Activated CD4-positive, alpha-beta T cell treated with anti-CD3 and anti-CD28 coated beads for 24 hours (primary cell): ENCODE results near the gene ISL2.

Source experiments
- DNase-seq, 2 donors: peaks; one replicate each; pipeline ENCODE4 v3.0.0-alpha.2; 2020; ENCODE audit warnings: low read depth in 2 of 2

The ISL2 gene

DNA sequence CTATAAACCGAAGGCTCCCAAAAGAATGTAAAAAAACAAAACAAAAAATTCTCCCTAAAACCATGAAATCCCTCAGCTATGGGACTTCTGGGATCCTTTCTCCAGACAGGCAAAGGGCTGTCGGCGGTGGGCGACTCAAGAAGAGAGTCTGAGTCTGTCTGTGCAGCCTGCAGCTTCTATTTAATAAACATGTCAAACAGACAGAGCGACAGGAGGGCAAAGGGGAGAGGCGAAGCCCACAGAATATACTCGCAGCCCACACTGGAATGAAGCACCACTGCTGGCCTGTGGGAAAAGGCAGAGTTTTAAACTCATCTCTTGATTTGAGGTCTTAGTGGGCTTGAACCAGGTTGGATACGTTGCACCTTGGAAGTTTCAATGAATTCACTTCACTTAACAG is 40.2 kb downstream of the ISL2 start:
- no peak for DNase-seq

DNA sequence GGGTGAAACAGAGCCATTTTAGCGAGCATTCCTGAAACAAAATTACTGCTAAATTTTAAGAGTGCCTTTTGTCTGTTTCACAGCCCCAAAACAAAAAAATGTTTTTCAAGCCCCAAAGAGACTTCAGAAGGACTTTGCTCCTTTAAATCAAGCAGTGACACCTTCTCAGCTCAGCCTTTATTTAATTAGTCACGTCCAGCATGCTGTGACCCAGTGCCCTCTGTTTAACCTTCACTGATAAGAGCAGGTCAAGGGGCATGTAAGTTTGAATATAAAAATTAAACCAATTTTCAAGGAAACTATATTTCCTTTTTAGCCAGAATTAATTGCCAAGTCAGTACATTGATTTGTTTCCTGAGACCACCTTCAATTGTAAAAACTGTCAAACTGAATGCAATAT is 40.6 kb downstream of the ISL2 start:
- no peak for DNase-seq

DNA sequence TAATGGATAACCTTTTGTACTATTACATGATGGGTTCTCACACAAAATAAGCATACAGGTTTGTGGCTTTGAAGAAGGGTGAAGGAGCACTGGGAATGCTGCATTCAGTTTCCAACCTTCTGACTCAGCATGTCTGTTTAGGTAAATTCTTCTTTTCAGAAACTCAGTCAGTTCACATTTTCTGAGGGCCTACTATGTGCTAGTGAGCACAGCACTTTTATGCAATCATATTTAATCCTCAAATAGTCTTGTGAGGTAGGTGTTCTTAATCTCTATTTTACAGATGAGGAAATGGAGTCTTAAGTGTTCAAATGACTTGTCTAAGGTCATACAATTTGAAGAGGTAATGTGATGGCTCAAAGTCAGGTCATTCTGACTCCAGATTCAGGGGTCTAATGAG is 41.2 kb downstream of the ISL2 start:
- no peak for DNase-seq

DNA sequence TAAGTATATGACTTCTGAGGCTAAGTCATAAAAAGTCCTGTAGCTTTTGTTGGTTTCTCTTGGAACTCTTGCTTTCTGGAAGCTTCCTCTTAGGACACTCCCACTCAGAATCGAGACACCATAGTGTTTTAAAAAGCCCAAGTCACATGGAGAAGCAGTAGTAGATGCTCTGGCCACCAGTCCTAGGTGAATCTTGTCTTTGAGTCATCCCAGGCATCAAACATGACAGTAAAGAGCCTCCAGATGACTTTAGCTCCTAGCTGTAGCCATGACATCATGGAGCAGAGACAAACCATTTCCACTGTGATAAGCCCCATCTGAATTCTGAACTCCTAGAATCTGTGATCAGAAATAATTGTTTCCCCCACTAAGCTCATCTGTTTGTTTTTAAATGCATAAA is 42.1 kb downstream of the ISL2 start:
- DNase-seq, result no peak

DNA sequence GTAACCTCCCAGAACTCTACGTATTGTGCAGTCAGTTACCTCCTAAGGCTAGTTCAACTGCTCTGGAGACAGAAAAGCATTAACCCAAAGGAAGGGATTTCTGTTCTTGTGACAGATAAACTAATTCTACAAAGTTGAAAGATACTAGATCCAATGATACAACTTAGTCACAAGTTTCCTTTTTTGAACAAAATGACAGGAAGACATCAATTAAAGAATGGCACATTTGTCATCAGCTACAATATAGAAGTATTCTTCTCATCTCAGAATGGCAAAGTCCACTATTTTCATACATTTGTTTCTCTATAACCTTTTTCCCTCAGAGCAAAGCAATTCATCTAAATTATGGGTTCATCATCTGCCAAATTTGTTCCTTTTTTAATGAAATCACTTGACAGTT is 43.7 kb downstream of the ISL2 start:
- no peak for DNase-seq

DNA sequence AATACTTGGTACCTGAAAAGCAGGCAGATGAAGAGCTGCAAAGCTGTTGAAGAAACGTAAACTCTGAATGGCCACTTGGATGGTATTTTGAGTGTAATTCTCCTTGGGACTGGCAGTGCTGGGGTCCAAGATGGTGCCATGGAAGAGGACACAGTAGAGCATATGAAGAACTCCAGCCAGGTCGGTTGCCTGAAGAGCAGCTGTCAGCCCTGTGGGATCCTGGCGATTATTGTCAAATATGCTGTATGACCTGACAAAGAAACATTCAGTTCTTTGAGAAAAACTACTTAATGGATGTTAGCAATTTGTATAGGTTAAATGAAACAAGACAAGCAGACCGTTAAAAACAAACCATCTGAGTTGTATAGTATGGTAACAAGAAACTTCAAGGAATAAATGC is 44.8 kb downstream of the ISL2 start:
- DNase-seq, result no peak

DNA sequence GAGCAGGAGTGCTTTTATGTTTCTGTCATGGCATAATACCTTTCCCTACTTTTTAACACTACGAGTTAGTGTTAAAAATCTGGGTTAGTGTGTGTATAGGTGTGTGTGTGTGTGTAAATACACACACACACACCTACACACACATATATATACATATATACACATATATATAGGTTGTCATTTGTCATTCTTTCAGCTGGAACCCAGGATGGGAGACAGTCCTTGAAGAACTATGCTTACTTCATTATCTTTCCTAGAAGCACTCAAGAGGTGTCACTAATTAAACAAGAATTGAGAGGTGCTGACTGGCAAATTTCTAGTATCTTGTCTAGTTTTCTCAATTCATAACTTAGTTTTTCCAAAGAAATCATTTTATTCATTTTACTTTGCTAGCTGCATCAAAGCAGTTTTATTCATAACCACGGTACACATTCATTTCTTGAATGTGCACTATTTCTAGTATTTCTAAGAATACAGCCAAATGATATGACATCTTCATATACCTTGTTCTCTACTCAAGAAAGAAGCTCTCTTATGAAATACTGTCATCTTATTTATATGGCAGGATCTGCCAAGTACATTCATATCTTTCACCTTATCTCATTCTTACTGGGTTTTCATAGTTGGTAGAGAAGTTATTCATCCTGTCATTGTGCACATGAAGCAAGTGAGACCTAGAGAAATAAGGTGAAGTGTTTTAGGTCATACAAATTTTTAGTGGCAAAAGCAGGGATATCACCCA is 46.6 kb downstream of the ISL2 start:
- DNase-seq, result no peak

DNA sequence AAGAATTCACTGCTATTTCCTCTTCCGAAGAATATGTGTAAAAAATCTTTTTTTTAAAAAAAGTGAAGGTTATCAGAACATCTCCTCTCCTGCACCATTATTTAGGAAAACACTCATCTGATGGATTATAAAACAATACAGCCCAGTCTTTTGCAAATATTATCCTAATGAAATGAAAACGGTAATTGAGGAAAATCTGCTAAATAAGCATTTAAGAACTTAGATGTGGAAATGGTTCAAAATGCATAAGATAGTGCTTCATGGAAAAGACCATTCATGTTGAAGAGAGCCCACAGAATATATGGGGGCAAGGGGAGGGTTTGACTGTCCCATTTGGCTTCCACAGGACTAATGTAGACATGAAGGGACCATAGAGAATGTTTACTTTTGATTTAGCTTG is 47.8 kb downstream of the ISL2 start:
- no peak for DNase-seq

DNA sequence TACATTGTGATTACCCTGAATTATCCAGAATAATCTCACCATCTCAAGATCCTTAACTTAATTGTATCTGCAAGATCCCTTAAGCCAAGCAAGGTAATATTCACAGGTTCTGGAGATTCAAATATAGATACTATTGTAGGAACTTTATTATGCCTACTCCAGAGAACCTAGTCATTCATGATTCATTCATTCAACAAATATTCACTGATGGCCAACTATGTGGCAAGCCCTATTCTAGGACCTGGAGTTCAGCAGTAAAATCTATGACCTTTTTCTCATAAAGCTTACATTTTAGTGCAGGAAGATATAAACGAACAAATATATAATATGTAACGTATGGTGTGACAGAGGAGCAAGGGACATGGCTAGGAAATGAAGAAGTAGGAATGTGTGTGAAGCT is 49.6 kb downstream of the ISL2 start:
- DNase-seq, result no peak

DNA sequence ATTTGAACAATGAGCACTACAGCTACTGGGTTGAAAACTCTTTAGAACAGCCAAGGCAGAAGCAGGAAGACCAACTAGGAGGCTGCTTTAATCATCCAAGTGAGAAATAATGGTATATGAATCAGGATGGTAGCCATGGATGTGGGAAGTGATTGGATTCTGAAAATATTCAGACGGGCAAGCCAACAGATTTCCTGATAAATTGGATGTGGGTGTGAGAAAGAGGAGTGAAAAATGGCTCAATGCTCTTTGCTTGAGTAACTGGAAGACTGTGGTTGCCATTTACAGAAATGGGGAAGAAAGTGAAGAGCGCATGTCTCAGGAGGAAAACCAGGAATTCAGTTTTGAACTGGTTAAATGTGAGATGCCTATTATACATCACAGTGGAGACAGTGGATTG is 50.4 kb downstream of the ISL2 start:
- no peak for DNase-seq

DNA sequence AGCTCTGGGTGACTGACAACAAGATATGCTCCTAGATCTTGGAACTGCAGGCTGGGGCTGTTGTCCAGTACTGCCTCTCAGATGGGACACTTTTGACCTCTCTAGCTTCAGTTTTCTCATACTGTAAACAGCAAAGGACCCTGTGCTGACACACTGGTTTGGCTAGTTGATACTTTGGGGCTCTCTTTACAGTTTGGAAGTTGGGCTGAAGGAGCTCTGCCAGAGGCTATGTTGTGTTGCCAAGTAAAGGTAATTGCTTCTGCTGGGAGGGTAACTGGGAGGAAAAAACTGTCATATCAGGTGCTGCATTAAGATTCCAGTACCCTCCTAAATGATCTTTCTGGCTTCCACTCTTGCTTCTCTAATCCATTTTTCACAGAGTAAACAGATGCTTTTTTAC is 54.0 kb downstream of the ISL2 start:
- no peak for DNase-seq

DNA sequence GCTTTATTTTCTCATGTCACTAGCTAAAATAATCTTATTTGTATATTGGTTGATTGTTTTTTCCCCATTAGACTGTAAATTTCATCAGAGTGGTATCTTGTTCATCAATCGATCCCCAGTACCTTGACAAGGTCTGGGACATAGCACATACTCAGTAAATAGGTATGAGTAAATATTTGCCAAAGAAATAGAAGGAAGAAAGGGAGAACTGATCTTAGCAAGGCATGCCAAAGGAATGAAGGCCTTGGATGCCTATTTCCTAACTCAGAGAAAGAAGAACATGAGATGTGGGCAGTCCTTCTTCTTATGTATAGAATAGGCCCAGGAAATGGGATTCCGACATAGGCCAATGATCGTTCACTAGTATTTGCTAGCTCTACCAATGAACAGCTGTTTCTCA is 54.7 kb downstream of the ISL2 start:
- DNase-seq, result no peak

DNA sequence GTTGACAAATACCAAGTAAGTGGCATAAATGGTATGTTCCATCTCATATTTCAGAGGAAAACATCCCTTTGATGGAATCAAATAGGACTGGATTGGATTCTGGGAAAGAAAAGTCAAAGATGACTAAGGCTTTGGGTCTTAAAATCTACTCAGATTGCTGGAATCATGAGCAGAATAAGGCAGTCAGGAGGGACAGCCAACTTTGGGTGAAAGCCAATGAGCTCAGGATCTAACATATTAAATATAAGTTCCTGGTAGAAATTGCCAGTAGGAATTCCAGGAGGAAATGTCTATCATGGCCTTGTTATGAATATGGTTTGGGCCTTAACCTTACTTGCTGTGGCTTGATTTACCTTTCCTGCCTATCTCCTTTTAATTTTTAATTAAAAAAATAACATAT is 55.3 kb downstream of the ISL2 start:
- DNase-seq, result no peak
